Measurements from ENCODE around the gene FBXO24. TPM values are rescaled to one million over a fixed set of nuclear protein-coding genes. Genes with fewer than 3 reads are reported as not detected.
A peak's percentile ranks its signal among the peaks of the same experiment; 100 is the strongest.

FBXO24 gene
- total and polyA plus RNA-seq, 9 of the 15 experiments (the other 6 are each of a cell fraction or from before 2014, with no cell fraction given), result 0.17 to 0.95 (median 0.50) TPM

GRCh38 chr7:100538654-100539435, 47.3 kb upstream of the FBXO24 start, which contains the start of gene AGFG2 (continued):
- TF ChIP-seq MYC (IDR thresholded peaks at IDR 0.05; ENCODE audit: low read depth, low read length), result peak; percentile 82
- no peak for TF ChIP-seq MYC (CRISPR knock-in tag; IDR thresholded peaks at IDR 0.05; ENCODE audit: borderline replicate concordance, low read depth)
- TF ChIP-seq RBBP5 (IDR thresholded peaks at IDR 0.05; ENCODE audit: borderline replicate concordance, insufficient read depth, low read length, poor library complexity, severe bottlenecking), result peak; percentile 91
- TF ChIP-seq HBP1 (CRISPR knock-in tag; IDR thresholded peaks at IDR 0.05), result peak; percentile 96
- no peak for TF ChIP-seq HMG20A (CRISPR knock-in tag; conservative IDR thresholded peaks at IDR 0.05)
- no peak for TF ChIP-seq ELK1 (CRISPR knock-in tag; IDR thresholded peaks at IDR 0.05)
- TF ChIP-seq ZBTB33 (CRISPR knock-in tag; IDR thresholded peaks at IDR 0.05), result peak; percentile 41; the same call in 1 of the 2 replicates
- TF ChIP-seq BCL6 (CRISPR knock-in tag; IDR thresholded peaks at IDR 0.05), result no peak
- 0 out of 2 replicates have a peak, but pooled peaks have one; percentile 28 for TF ChIP-seq RFX7 (CRISPR knock-in tag; IDR thresholded peaks at IDR 0.05)
- 0 out of 2 replicates have a peak, but pooled peaks have one; percentile 49 for TF ChIP-seq PREB (CRISPR knock-in tag; IDR thresholded peaks at IDR 0.05)
- TF ChIP-seq NR2C1 (IDR thresholded peaks at IDR 0.05), result no peak
- no peak for TF ChIP-seq NR2C1 (tag; IDR thresholded peaks at IDR 0.05)
- no peak; a peak in 1 of 4 replicates for TF ChIP-seq CSDE1 (IDR thresholded peaks at IDR 0.05)
- peak; percentile 32; the same call in 1 of the 2 replicates for TF ChIP-seq DIDO1 (tag; IDR thresholded peaks at IDR 0.05; ENCODE audit: low read depth)
- TF ChIP-seq ZFP30 (CRISPR knock-in tag; IDR thresholded peaks at IDR 0.05; ENCODE audit: borderline replicate concordance), result no peak
- TF ChIP-seq NFE2 (IDR thresholded peaks at IDR 0.05; ENCODE audit: low read depth), result no peak; the same call in 1 of the 2 replicates
- TF ChIP-seq FOXP4 (CRISPR knock-in tag; IDR thresholded peaks at IDR 0.05; ENCODE audit: borderline replicate concordance), result no peak; the same call in 1 of the 2 replicates
- no peak for TF ChIP-seq POLR2AphosphoS2 (IDR thresholded peaks at IDR 0.05; ENCODE audit: low read length)
- TF ChIP-seq TEAD1 (CRISPR knock-in tag; IDR thresholded peaks at IDR 0.05), result peak; percentile 34 to 46; a peak in 1 of 4 replicates
